Measurements from ENCODE around the gene CGRRF1.
A peak's percentile ranks its signal among the peaks of the same experiment; 100 is the strongest.

The CGRRF1 gene

GRCh38 chr14:54490445-54491175, 19.1 kb upstream of the CGRRF1 start:
- DNase-seq: no peak

- peak; percentile 9 for DNase-seq
These were observed 16.4 kb upstream of the CGRRF1 start for GRCh38 chr14:54493293-54493692.

- no peak for DNase-seq
These were observed 12.5 kb upstream of the CGRRF1 start for GRCh38 chr14:54497224-54497623.

DNA sequence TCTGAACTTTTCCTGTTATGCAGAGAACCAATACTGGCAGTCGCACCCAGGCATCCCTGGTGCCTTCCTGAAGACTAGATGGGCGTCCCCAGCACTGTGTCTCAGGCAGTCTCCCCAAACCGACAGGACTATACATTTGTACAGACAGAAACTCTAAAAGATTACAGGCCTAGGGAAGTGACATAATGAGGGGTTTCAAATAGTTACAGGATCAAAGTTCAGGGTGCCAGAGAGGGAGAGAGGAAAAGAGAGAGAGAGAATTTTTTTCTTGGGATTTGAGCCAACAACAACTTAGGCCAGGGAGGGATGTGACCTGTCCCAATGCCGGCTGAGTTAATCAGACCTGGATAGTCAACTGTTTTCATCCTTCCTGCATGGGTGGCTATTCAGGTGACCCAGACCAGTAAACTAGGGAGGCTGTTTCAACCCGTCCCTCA, 11.6 kb upstream of the CGRRF1 start:
- DNase-seq: no peak

DNA sequence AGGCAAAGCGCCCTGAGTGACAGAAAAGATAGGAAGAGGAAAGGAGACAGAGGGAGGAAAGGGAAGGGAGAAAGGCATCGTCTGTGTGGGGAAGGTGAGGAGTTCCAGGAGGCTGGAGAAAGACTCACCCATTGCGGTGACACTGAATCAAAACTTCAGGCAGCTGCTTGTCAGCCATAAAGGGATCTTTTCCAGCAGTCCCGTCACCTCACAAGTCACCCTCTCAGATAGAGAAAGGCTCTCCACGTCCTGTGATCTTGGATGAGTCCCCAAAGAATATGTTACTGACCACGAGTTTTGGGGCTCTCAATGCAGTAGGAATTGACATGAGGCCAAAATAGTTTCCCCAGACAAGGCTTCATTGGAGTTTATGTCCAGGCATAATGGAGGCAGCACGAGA, 11.1 kb upstream of the CGRRF1 start:
- DNase-seq: no peak

- DNase-seq: no peak
These were observed 9.0 kb upstream of the CGRRF1 start for GRCh38 chr14:54500744-54501143.

DNA sequence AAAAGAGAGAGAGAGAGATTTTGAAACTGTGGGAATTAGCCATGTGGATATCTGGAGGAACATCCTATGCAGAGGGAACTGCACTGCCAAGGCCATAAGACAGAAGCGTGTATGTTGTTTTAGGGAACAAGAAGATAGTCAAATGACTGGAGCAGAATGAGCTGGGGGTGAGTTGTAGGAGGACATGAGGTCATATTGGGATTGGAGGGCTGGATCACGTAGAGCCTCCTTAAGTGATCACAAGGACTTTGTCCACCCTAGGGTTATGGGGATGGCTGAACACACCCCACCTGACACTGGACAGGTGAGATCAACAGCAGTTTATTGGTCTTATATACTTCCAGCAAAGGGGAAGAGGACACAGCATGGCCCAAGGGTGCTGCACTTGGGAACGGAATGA, 8.2 kb upstream of the CGRRF1 start:
- no peak for DNase-seq

DNA sequence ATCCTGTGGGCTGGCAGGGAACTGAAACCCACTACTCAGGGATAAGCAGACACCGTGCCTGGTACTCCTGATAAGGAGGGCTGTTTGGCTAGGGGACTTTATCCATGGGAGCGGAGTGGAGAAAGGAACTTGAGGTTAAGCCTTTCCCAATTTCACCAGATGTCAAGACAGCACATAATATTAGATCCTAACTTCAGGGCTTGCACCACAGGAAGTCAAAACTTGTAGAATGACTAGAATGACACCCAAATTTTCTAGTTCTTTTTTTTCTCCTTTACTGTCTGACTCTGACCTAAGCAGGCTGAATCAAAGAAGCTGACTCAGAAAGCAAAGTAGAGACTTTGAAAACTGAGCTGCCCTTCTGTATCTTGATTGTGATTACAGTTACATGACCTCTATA, 7.1 kb upstream of the CGRRF1 start:
- DNase-seq: no peak

GRCh38 chr14:54503486-54503885, 6.2 kb upstream of the CGRRF1 start:
- DNase-seq: no peak

GRCh38 chr14:54512393-54512792, 2.7 kb downstream of the CGRRF1 start:
- DNase-seq: no peak

GRCh38 chr14:54515670-54516069, 6.0 kb downstream of the CGRRF1 start:
- DNase-seq: no peak

DNA sequence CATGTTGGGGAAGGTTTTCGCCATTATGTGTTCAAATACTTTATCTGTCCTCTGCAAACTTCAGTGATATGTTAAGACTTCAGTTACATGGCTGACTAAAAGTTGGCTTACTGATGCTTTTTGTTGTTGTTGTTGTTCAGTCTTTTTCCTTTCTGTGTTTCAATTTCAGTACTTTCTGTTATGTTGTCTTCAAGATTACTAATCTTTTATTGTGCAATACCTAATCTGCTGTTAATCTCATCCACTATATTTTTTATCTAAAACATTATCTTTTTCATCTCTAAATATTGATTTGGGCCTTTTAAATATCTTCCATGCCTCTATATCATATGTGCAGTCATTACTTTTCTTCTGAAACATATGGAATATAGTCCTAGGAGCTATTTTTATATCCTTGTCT, 7.0 kb downstream of the CGRRF1 start:
- DNase-seq: no peak

GRCh38 chr14:54524410-54524809, 14.7 kb downstream of the CGRRF1 start:
- no peak for DNase-seq

DNA sequence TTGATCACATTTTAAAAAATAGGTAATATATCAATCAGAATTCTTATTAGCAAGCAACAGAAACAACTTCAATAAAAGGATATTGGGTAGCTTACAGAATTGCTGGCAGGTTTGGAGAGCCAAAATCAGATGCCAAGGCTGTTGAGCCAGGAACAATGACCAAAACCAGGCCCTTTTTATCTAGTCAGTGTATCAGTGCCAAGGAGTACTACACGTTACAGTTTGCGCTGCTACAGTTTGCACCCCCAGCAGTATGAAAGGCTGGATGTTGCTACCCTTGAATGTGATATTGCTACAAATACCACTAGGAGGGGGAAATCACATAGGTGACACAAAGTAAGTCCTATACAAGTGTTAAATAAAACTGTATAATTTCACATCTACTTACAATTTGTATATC, 19.3 kb downstream of the CGRRF1 start:
- DNase-seq: no peak

DNA sequence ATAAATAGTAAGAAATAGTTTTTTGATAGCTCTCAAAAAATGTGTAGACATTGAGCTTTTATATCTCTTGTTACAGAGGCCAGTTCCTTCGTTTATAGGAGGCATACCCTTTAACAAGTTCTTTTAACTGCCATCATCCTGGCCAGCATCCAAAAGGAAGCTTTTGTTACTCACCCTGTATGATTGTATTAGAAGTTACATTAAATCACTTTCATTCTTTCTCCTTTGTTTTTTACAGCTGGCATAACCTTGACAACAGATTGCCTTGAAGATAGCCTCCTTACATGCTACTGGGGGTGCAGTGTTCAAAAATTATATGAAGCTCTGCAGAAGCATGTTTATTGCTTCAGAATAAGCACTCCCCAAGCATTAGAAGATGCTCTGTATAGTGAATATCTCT, 20.1 kb downstream of the CGRRF1 start:
- no peak for DNase-seq

DNA sequence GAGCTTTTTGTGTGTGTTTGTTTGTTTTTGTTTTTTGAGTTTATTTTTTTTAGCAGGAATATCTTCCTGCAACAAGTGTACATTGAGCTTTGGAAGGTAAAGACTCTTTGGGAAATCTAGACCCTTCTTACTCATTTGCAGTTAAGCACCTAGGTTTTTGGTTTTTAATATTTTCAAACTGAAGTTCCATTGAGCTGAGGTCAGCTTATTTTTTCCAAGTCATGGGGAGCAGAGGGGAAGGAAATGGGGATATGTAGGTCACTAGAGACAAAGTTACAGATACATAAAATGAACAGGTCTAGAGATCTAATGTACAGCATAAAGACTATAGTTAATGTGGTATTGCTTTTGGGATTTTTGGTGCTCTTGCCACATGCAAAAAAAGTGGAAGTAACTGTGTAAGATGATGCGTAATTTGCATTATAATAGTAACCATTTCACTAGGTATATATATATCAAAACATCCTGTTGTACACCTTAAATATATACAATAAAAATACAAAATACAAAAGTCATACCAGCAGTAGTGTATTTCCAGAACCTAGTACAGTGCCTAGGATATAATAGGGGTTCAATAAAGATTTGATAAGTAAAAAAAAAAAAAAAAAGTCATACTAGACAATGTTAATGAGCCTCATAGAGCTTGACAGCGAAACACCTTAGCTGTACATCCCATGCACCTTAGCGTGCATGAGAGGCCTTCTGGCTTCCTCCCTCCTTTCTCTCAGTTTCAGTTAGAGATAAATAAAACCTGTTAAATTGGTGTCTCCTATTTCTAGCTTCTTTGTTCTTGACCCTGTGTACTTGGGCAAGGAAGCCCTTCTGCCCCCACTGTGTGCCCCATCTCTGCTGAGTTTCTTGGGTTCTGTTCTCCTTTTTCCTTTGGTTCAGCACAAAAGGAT, 22.7 kb downstream of the CGRRF1 start:
- DNase-seq: no peak

- no peak for DNase-seq
These were observed 23.4 kb downstream of the CGRRF1 start for GRCh38 chr14:54533100-54533499.

- no peak for DNase-seq
These were observed 25.4 kb downstream of the CGRRF1 start for GRCh38 chr14:54535126-54535525.

- DNase-seq: no peak
These were observed 25.9 kb downstream of the CGRRF1 start for GRCh38 chr14:54535646-54536045.

GRCh38 chr14:54537651-54538050, 27.9 kb downstream of the CGRRF1 start:
- no peak for DNase-seq

GRCh38 chr14:54538055-54538454, 28.3 kb downstream of the CGRRF1 start:
- no peak for DNase-seq

DNA sequence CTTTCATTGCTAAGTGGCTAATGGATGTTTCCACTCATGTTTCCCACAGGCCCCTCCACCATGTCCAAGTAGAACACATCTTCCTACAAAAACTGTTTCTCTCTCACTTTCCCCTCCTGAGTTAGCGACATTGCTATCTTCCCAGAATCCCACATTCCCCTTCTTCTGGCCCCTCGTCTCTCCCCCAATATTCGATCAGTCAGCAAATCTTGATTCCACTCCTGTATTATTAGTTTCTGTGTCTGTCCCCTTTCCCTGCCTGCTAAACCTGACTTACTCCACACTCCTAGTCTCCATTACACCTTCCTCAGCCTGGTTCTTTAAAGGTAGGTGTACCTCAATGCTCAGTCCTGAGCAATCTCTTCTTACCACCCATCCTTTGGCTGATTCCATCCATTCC, 37.9 kb downstream of the CGRRF1 start:
- DNase-seq: no peak

- no peak for DNase-seq
These were observed 38.8 kb downstream of the CGRRF1 start for GRCh38 chr14:54548491-54548890.

- no peak for DNase-seq
These were observed 40.2 kb downstream of the CGRRF1 start for GRCh38 chr14:54549862-54550261.
